GM18502 (cell line): ENCODE data around the gene RHOH.
"Not testable (repeated sequence)": the region's sequence is repeated elsewhere in the genome, so short reads cannot be mapped to it uniquely, and the experiment has no call there.

Source experiments
- ATAC-seq: cut with Tn5 transposase; IDR thresholded peaks from one replicate; pipeline ENCODE4 v1.9.1; 2021; ENCODE audit warnings: mild to moderate bottlenecking; ENCODE audit not compliant: unreplicated experiment, poor library complexity

The RHOH gene

DNA sequence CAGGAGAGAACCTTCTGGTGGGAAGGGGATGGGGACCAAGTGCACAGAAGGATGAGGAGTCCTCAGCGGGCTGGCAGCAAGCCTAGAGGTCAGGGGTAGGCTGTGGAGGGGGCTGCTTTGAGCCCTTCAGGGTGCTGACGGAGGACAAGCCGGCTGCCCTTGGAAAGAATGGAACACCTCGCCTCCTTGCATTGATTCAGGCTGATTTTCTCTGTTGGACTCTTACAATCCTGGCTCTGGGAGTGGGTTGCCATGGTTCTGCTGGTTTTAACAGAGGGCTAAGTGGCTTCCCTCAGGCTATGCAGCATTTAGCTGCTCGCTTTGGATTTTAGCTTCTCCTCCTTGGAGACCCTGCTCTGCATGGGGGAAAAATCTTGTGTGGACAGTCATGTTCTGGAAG is 88.9 kb downstream of the RHOH start:
- no peak for ATAC-seq

- no peak for ATAC-seq
Measured at GRCh38 chr4:40288566-40288965, 91.7 kb downstream of the RHOH start.

DNA sequence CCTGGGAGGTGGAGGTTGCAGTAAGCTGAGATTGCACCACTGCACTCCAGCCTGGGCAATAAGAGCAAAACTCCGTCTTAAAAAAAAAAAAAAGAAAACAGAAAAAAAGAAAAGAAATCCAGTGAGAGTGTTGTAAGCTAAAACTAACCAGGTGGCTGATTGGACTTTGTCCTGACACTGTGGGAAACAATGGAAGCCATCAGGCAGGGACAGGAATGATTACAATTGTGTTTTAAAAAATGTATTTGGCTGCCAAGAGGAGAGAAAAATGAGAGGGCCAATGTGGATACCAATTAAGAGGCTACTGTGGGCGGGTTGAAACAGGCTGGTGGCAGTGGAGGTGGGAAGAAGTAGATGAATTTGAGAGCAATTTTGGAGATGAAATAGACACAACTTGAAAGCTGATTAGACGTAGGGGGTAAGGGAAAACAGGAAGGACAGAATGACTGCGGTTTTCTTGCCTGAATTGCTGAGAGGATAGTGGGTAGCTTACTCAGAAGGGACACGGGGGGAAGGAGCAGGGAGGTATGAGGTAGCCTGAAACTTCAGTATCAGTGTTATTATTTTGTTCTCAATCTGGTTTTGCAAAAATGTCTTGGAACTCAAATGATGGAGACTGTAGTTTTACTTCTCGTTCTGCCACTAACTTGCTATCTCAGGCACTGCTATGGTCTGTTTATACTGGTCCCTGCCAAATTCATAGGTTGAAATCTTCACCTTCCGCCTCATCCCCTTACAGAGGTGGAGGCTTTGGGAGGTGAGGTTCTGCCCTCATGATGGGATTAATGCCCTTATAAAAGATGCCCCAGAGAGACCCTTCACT is 92.7 kb downstream of the RHOH start:
- ATAC-seq: peak; percentile 60

DNA sequence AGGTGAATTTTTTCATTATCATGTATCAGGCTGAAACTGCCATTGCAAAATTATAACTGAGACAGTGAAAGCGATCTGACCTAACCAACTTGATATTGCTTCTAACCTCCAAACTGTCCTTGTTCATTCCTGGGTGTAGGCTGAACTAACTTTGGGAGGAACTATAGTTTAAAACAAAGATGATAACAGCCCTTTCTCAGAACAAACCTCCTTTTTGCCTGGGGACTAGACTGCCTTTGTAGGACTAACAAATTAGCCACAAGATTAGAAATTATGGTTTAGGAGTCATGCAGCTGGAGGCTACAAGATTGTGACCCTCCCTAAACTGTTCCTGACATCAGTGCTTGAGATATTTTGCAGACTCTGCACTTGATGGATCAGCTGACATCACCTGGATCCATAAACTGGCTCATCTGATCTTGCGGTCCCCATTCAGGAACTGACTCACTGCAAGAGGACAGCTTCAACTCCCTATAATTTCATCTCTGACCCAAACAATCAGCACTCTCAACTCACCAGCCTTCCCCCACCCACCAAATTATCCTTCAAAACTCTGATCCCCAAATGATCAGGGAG is 93.9 kb downstream of the RHOH start:
- ATAC-seq: not testable (repeated sequence)

- no peak for ATAC-seq
Measured at GRCh38 chr4:40292313-40292759, 95.5 kb downstream of the RHOH start.

GRCh38 chr4:40294339-40294738 is 97.5 kb downstream of the RHOH start:
- ATAC-seq: no peak

- not testable (repeated sequence) for ATAC-seq
Measured at GRCh38 chr4:40295030-40295429, 98.2 kb downstream of the RHOH start.

DNA sequence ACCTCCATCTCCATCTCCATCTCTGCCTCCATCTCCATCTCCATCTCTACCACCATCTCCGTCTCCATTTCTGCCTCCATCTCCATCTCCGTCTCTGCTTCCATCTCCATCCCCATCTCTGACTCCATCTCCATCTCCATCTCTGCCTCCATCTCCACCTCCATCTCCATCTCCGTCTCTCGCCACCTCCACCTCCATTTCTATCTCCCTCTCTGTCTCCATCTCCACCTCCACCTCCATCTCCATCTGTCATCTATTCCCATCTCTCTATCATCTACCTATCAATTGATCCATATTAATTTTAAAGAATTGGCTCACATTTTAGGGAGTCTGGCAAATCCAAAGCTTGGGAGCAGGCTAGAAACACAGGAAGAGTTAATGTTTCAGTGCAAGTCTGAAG is 98.7 kb downstream of the RHOH start:
- no peak for ATAC-seq
